Measurements from ENCODE around the gene STK38. TPM values are rescaled to one million over a fixed set of nuclear protein-coding genes. Genes with fewer than 3 reads are reported as not detected.

Gene STK38
- total RNA-seq, 1 donor from 2014 or later = 26.8 TPM

GRCh38 chr6:36560822-36561221 is 13.5 kb upstream of the STK38 start:
- no peak overlapping the region for H3K4me3 Mint-ChIP-seq
- peaks cover 4% of the 10 kb centered on the region for H3K4me1 Mint-ChIP-seq
- no peak for DNase-seq (ENCODE audit: low read depth, low spot score)
- no peaks in the 10 kb centered on the region for H3K9me3 Mint-ChIP-seq
- no peak overlapping the region for H3K27ac Mint-ChIP-seq (ENCODE audit: unreplicated experiment)
- peaks cover 3% of the 10 kb centered on the region for H3K27me3 Mint-ChIP-seq (ENCODE audit: low read depth)
- no peak for TF ChIP-seq CTCF (conservative IDR thresholded peaks at IDR 0.05)
- no peaks in the 10 kb centered on the region for H3K36me3 Mint-ChIP-seq (ENCODE audit: low read depth)

GRCh38 chr6:36559011-36559793 is 11.9 kb upstream of the STK38 start:
- Mint-ChIP-seq H3K27me3 (ENCODE audit: low read depth) (peaks cover 3% of the 10 kb centered on the region), H3K9me3 (no peaks in the 10 kb centered on the region), H3K4me3 (no peak overlapping the region), H3K4me1 (peaks cover 4% of the 10 kb centered on the region), H3K36me3 (ENCODE audit: low read depth) (no peaks in the 10 kb centered on the region), H3K27ac (ENCODE audit: unreplicated experiment) (no peak overlapping the region)
- TF ChIP-seq CTCF (conservative IDR thresholded peaks at IDR 0.05) = no peak
- no peak for DNase-seq (ENCODE audit: low read depth, low spot score)

GRCh38 chr6:36556281-36556680 is 9.0 kb upstream of the STK38 start:
- H3K36me3 Mint-ChIP-seq (ENCODE audit: low read depth) = no peaks in the 10 kb centered on the region
- no peaks in the 10 kb centered on the region for H3K4me1 Mint-ChIP-seq
- H3K9me3 Mint-ChIP-seq = no peaks in the 10 kb centered on the region

GRCh38 chr6:36555750-36556252 is 8.5 kb upstream of the STK38 start:
- Mint-ChIP-seq H3K9me3 (no peaks in the 10 kb centered on the region), H3K27me3 (ENCODE audit: low read depth) (no peaks in the 10 kb centered on the region), H3K36me3 (ENCODE audit: low read depth) (no peaks in the 10 kb centered on the region), H3K27ac (ENCODE audit: unreplicated experiment) (no peak overlapping the region), H3K4me3 (no peak overlapping the region), H3K4me1 (no peaks in the 10 kb centered on the region)
- no peak for DNase-seq (ENCODE audit: low read depth, low spot score)
- TF ChIP-seq CTCF (conservative IDR thresholded peaks at IDR 0.05) = no peak

More at GRCh38 chr6:36556281-36556680, 9.0 kb upstream of the STK38 start:
- no peak for DNase-seq (ENCODE audit: low read depth, low spot score)
- no peak for TF ChIP-seq CTCF (conservative IDR thresholded peaks at IDR 0.05)
- no peak overlapping the region for H3K27ac Mint-ChIP-seq (ENCODE audit: unreplicated experiment)
- H3K4me3 Mint-ChIP-seq = no peak overlapping the region
- no peaks in the 10 kb centered on the region for H3K27me3 Mint-ChIP-seq (ENCODE audit: low read depth)

GRCh38 chr6:36550473-36551000 is 3.3 kb upstream of the STK38 start:
- no peak overlapping the region for H3K27ac Mint-ChIP-seq (ENCODE audit: unreplicated experiment)
- no peak for TF ChIP-seq CTCF (conservative IDR thresholded peaks at IDR 0.05)
- H3K4me3 Mint-ChIP-seq = peak overlapping the region; percentile 38
- H3K36me3 Mint-ChIP-seq (ENCODE audit: low read depth) = no peaks in the 10 kb centered on the region
- DNase-seq (ENCODE audit: low read depth, low spot score) = no peak
- no peaks in the 10 kb centered on the region for H3K27me3 Mint-ChIP-seq (ENCODE audit: low read depth)
- no peaks in the 10 kb centered on the region for H3K9me3 Mint-ChIP-seq
- H3K4me1 Mint-ChIP-seq = peaks cover 16% of the 10 kb centered on the region
